GM19238 (cell line): ENCODE results near the gene EIF2B4.
"Not testable (repeated sequence)": the region's sequence is repeated elsewhere in the genome, so short reads cannot be mapped to it uniquely, and the experiment has no call there.

Experiments
- DNase-seq: peaks from one replicate; pipeline ENCODE4 v3.0.0; 2011; ENCODE audit warnings: low spot score; ENCODE audit not compliant: insufficient read length

The EIF2B4 gene

GRCh38 chr2:27378096-27378808 is 8.1 kb upstream of the EIF2B4 start:
- no peak for DNase-seq

- DNase-seq = no peak
Observed at GRCh38 chr2:27377618-27378095, 7.5 kb upstream of the EIF2B4 start.

GRCh38 chr2:27376866-27377617 is 6.9 kb upstream of the EIF2B4 start:
- DNase-seq = no peak

- DNase-seq = no peak
Observed at GRCh38 chr2:27376151-27376865, 6.2 kb upstream of the EIF2B4 start.

- DNase-seq = no peak
Observed at GRCh38 chr2:27375513-27376099, 5.5 kb upstream of the EIF2B4 start.

- no peak for DNase-seq
Observed at GRCh38 chr2:27373567-27373966, 3.4 kb upstream of the EIF2B4 start.

GRCh38 chr2:27372937-27373336 is 2.8 kb upstream of the EIF2B4 start:
- no peak for DNase-seq

- peak; percentile 29 for DNase-seq
Observed at GRCh38 chr2:27370816-27371620, 880 bp upstream of the EIF2B4 start.

- DNase-seq = peak; percentile 37
Observed at GRCh38 chr2:27369471-27370025, 590 bp downstream of the EIF2B4 start.

GRCh38 chr2:27363933-27364332 is 6.2 kb downstream of the EIF2B4 start:
- DNase-seq = no peak

GRCh38 chr2:27362678-27363420 is 7.3 kb downstream of the EIF2B4 start:
- no peak for DNase-seq

GRCh38 chr2:27356382-27357181 is 13.6 kb downstream of the EIF2B4 start, which contains the start of gene GTF3C2:
GTF3C2 (minus strand) TSS chr2:27356764; CDS start chr2:27343554, 13,210 bp downstream.
- DNase-seq = peak; percentile 86

- DNase-seq = peak; percentile 49
Observed at GRCh38 chr2:27356056-27356381, 14.1 kb downstream of the EIF2B4 start.

- DNase-seq = no peak
Observed at GRCh38 chr2:27354597-27354927, 15.6 kb downstream of the EIF2B4 start.

GRCh38 chr2:27353762-27354596 is 16.2 kb downstream of the EIF2B4 start:
- DNase-seq = no peak

GRCh38 chr2:27353386-27353761 is 16.8 kb downstream of the EIF2B4 start:
- DNase-seq = not testable (repeated sequence)

- no peak for DNase-seq
Observed at GRCh38 chr2:27351802-27352598, 18.1 kb downstream of the EIF2B4 start.
